Measurements from ENCODE around the gene CFAP300. TPM values are rescaled to one million over a fixed set of nuclear protein-coding genes. Genes with fewer than 3 reads are reported as not detected.

CFAP300 gene
- total and polyA plus RNA-seq, 2 of the 8 experiments (the other 6 are each of a cell fraction or from before 2014, with no cell fraction given): 2.1 to 2.8 TPM

- TF ChIP-seq JUND (IDR thresholded peaks at IDR 0.05; ENCODE audit: low read length) (no peak), CTBP2 (IDR thresholded peaks at IDR 0.05; ENCODE audit: borderline replicate concordance, insufficient read depth, insufficient read length, low read length) (peak; percentile 15), USF2 (IDR thresholded peaks at IDR 0.05; ENCODE audit: low read length) (no peak), FOSL1 (IDR thresholded peaks at IDR 0.05; ENCODE audit: insufficient read depth, low read depth, low read length) (no peak), CHD1 (IDR thresholded peaks at IDR 0.05; ENCODE audit: low read depth, low read length) (no peak), CHD2 (IDR thresholded peaks at IDR 0.05; ENCODE audit: low read length) (peak; percentile 3), ZNF274 (IDR thresholded peaks at IDR 0.05; ENCODE audit: borderline replicate concordance, extremely low read depth, low read length) (no peak), TAF1 (IDR thresholded peaks at IDR 0.05; ENCODE audit: low read depth, low read length) (peak; percentile 86), EGR1 (IDR thresholded peaks at IDR 0.05; ENCODE audit: borderline replicate concordance, low read depth, low read length) (peak; percentile 95; the same call in 1 of the 2 replicates), RAD21 (IDR thresholded peaks at IDR 0.05 in 1 of 2, conservative IDR thresholded peaks at IDR 0.05 in 1 of 2; ENCODE audit: low read depth in 2 of 2, low read length in 2 of 2) (peak in 1 of 2 experiments; percentile 8; a peak in 1 of 4 replicates), RFX5 (IDR thresholded peaks at IDR 0.05; ENCODE audit: borderline replicate concordance, low read depth, low read length) (no peak), SP1 (IDR thresholded peaks at IDR 0.05; ENCODE audit: low read depth, low read length) (peak; percentile 87), BCL11A (IDR thresholded peaks at IDR 0.05; ENCODE audit: low read depth in 2 of 2, low read length in 2 of 2) (no peak), SUZ12 (IDR thresholded peaks at IDR 0.05; ENCODE audit: low read length) (no peak), POU5F1 (IDR thresholded peaks at IDR 0.05; ENCODE audit: low read depth, low read length) (no peak), CBX5 (IDR thresholded peaks at IDR 0.05; ENCODE audit: low read depth, low read length) (no peak), POLR2AphosphoS5 (IDR thresholded peaks at IDR 0.05; ENCODE audit: low read depth, low read length) (peak; percentile 92), GABPA (IDR thresholded peaks at IDR 0.05; ENCODE audit: borderline replicate concordance, insufficient read depth, low read length) (no peak), TCF12 (IDR thresholded peaks at IDR 0.05; ENCODE audit: low read depth, low read length) (0 out of 2 replicates have a peak, but pooled peaks have one; percentile 20), NANOG (IDR thresholded peaks at IDR 0.05; ENCODE audit: insufficient read depth, low read depth, low read length, poor library complexity, severe bottlenecking) (no peak), MAX (IDR thresholded peaks at IDR 0.05) (no peak), MAFK (IDR thresholded peaks at IDR 0.05; ENCODE audit: low read depth, low read length) (no peak), SP2 (IDR thresholded peaks at IDR 0.05; ENCODE audit: low read length) (no peak)
Measured at GRCh38 chr11:102111011-102111786, 64.0 kb downstream of the CFAP300 start (continued).

Data from H1 (cell line).